ENCODE data around the gene CLBA1. TPM values are rescaled to one million over a fixed set of nuclear protein-coding genes. Genes with fewer than 3 reads are reported as not detected.

CLBA1 gene
- total RNA-seq, 4 donors from 2014 or later, result 1.4 to 7.9 (median 3.6) TPM

DNA sequence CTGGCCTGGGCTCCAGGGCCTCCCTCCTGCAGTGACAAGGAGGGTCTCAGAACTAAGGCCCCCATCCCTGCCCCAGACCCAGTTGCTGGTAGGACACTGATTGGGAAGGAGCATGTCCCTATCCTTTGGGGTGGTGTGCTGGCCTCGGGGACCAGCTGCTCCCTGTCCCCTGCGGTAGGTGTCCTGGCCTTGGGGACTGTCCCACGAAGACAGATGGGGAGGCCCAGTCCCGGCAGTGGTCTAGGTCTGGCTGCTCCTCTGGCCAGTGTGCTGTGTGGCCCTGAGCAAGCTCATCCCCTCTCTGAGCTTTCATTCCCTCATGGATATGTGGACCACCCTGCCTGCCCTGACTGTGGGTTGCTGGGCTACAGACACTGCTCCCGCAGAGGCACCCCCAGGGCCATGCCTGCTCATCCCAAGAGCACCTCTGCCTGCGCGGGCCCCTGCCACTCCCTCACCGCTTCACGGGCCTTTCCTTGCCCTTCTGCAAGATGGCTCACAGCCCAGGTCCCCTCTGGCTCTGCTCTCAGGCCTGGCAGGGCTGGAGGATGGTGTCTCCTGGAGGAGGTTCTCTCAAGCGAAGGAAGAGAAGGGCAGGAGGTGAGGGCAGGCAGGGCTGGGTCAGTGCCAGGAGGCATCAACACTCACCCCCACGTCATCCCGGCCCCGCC is 19.9 kb upstream of the CLBA1 start:
- TF ChIP-seq, protein P1, sequence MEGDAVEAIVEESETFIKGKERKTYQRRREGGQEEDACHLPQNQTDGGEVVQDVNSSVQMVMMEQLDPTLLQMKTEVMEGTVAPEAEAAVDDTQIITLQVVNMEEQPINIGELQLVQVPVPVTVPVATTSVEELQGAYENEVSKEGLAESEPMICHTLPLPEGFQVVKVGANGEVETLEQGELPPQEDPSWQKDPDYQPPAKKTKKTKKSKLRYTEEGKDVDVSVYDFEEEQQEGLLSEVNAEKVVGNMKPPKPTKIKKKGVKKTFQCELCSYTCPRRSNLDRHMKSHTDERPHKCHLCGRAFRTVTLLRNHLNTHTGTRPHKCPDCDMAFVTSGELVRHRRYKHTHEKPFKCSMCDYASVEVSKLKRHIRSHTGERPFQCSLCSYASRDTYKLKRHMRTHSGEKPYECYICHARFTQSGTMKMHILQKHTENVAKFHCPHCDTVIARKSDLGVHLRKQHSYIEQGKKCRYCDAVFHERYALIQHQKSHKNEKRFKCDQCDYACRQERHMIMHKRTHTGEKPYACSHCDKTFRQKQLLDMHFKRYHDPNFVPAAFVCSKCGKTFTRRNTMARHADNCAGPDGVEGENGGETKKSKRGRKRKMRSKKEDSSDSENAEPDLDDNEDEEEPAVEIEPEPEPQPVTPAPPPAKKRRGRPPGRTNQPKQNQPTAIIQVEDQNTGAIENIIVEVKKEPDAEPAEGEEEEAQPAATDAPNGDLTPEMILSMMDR (IDR thresholded peaks at IDR 0.05; ENCODE audit: low read depth), result no peak

DNA sequence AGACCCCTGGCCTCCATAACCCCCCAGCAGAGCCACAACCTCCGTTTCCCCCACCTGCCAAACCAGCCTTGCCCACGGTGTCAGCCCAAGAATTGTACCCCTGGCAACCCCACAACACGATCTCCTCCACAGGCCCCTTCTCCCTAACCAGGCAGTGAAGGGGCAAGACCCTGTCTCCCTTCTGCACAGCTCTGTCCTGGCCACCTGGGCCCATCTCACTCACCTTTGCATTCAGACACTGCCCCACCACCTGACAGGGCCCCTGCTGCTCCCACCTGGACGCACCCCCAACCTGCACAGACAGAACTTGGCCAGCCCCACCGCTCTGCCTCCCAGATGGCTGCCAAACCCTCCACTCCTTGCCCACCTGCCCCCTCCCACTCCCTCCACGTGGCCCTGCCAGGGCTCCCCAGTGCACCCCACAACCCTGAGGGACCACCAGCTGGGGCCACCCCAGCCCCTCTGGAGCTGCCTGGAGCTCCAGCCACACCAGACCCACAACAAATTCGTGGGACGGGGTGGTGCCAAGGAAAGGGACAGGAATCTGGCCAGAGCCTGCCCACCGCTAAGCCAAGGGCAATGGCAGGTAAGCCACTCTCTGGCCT is 19.2 kb upstream of the CLBA1 start:
- TF ChIP-seq, protein P1 (IDR thresholded peaks at IDR 0.05; ENCODE audit: low read depth), result no peak

DNA sequence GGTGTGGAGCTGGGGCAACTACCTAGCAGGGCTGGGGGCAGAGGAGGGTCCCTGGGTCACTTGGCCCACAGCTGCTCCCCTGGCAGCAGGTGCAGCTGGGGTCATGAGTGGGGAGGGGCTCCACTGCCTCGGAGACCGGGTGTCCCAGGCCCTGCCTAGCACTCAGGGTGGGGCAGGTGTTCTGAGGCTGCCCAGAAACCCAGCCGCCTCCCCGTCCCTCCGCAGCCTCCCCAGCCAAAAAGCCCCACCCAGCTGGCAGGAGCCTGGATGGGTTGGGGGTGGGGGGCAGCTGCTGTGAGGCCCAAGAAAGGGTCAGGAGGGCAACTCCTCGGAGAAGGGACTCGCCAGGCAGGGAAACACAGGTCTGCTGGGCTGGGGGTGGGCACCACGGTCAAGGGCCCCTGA is 18.6 kb upstream of the CLBA1 start:
- TF ChIP-seq, protein P1 (IDR thresholded peaks at IDR 0.05; ENCODE audit: low read depth), result no peak

DNA sequence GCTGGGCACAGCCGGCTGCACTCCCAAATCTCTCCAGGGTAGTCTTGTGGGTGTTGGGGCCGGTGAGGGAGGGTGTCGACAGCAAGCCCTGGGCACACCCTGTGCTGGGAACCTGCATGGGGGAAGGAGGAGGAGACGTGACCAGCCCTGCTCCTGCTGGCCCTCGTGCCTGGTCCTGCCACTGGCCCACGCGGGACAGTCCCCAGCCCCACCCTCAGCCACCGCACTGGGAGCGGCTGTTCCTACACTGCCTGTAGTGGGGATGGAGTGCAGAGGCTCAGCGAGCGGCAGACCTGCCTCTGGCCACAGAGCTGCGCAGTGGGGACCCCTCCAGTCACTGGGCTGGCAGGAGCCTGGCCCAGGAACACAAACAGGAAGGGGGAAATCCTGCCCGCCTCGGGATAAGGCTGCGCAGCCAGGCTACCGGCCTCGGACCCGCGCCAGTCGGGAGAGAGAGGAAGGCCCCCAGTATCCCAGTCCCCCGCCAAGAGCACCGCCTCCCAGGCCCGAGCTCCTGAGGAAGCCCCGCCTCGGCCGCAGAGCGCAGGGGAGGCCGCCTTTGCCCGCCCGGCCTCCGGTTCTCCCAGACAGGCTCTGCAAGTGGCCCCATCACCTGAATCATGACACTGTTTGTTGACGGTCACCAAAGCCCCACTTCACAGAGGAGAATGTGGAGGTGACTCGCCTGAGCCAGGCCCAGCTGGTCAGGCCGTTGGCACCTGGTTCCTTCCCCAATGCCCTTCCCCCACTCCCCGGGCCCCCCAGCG is 18.0 kb upstream of the CLBA1 start:
- TF ChIP-seq, protein P1 (IDR thresholded peaks at IDR 0.05; ENCODE audit: low read depth), result no peak

DNA sequence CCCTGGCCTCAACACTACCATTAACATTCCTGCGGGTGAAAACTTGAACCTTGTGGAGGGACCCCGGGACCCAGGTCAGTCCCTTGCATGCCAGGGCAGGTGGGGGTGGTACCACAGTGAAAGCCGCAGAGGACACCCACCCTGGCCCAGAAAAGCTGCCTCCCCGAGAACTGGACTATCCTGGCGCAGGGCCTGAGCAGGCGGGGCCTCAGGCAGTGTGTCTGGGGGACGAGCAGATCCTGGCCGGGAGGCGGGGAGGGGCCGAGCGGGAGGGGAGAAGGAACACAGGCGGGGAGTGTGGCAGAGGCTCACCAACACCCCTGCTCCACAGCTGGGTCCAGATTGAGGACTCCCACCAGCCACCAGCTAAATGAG is 17.4 kb upstream of the CLBA1 start:
- TF ChIP-seq, protein P1 (IDR thresholded peaks at IDR 0.05; ENCODE audit: low read depth), result no peak

DNA sequence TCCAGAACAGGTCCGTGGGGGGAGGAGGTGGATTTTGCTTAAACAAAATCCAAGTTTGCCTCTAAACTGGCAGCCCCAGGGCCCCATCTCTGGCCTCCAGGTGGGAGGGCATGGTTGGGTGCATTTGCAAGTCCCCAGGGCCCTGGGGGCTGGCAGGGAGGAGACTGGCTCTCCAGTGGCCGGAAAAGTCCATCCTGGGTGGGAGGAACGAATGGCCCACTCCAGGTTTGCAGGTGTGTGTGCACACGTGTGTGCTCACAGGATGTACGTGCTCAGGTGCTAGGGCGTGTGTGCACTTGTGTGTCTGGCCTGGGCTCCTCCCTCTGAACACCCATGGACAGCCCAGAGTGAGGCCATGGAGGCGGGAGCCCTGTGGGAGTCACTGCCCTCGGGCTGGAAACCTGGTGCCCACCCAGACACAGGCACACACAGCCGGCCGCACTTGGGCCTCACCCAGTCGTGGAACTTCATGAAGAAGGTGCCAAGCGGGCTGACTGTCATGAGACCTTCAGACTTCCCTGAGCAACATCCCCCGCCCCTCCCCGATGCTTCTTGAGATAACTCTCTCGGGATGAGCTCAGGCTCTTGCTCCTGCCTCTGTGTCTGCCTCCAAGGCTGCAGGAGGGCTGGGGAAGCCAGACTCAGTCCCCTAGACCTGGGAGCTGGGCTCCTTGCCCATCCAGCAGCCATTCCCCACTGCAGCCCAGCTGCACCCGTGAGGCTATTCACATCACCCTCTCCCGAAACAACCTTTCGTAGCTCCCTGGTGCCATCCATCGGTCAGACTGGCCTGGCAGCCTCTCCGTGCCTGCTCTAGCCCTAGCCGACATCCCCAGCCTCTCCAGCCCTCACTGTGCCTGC is 16.8 kb upstream of the CLBA1 start:
- TF ChIP-seq, protein P1 (IDR thresholded peaks at IDR 0.05; ENCODE audit: low read depth), result no peak

All from subcutaneous adipose tissue (tissue), 4 donors.